Sigmoid colon (tissue), 4 donors: Measurements from ENCODE around the gene CCNY.

Experiments
- CTCF ChIP-seq, 4 experiments: fragments of 450-650 bp in 3 of 4; fragments of 200-600 bp in 1 of 4; IDR thresholded peaks; one replicate each; pipeline ENCODE4 v1.5.1; 2016 to 2019; ENCODE audit warnings: antibody characterized with exemption in 4 of 4, mild to moderate bottlenecking in 3 of 4, moderate library complexity in 2 of 4
- POLR2A ChIP-seq, 2 donors: fragments of 450-650 bp; IDR thresholded peaks; one replicate each; pipeline ENCODE4 v1.6.1; 2016; ENCODE audit warnings: antibody characterized with exemption in 2 of 2, mild to moderate bottlenecking in 2 of 2, moderate library complexity in 2 of 2
- POLR2AphosphoS5 ChIP-seq, 4 donors: sonication (generic); formaldehyde crosslinking; IDR thresholded peaks; one replicate each; pipeline ENCODE4 v1.6.1; 2017; ENCODE audit warnings: antibody characterized with exemption in 4 of 4

DNA sequence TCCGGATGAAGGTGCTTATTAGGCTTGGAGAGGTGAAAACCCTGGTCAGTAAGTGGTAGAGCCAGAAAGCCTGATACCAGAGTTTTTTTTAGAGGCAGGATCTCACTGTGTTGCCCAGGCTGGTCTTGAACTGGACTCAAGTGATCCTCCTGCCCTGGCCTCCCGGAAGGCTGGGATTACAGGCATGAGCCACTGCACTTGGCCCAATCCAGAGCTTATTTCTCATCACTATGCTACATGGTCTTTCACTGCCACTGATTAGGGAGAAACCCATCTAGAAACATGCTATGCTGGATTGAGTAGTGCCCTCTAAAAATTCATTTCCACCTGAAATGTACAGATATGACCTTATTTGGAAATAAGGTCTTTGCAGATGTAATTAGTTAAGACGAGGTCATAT is 240.4 kb downstream of the CCNY start:
- TF ChIP-seq CTCF (IDR thresholded peaks at IDR 0.05): no peak
- no peak for TF ChIP-seq POLR2A (IDR thresholded peaks at IDR 0.05)
- TF ChIP-seq POLR2AphosphoS5 (IDR thresholded peaks at IDR 0.05): no peak
